ENCODE results near the gene PLCB2. TPM values are rescaled to one million over a fixed set of nuclear protein-coding genes. Genes with fewer than 3 reads are reported as not detected.

PLCB2 gene
- total and polyA plus RNA-seq, 9 of the 15 experiments (the other 6 are each of a cell fraction or from before 2014, with no cell fraction given) = 0.37 to 12.3 (median 8.0) TPM

DNA sequence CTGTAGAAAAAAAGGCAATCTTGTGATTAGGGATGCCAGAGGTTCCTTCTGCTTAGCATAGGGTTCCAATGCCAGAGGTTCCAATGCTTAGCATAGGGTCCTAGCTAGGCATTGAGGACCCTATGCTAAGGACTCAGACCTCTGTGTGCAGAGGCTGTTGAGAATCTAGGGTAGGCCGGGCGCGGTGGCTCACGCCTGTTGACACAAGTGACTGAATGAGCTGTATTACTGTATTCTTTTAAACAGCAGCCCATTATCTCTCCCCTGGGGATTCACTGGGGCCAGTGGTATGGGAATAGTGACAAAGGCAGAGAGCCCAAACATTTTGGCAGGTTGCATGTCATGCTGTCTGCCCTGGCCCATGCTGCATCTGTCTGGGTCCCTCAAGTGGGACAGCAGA, 52.7 kb downstream of the PLCB2 start:
- no peak overlapping the region for H3K4me2 ChIP-seq (ENCODE audit: insufficient read depth, low read length)
- in situ Hi-C loops (cut with MboI) = no loop called here
- H3K27ac ChIP-seq (ENCODE audit: extremely low read depth, low read depth, low read length) = no peak overlapping the region
- no peak for ATAC-seq
- no peaks in the 10 kb centered on the region for H3K9me1 ChIP-seq (ENCODE audit: control insufficient read depth, insufficient read depth, low read length)
- H3K27me3 ChIP-seq (ENCODE audit: control insufficient read depth in 2 of 2, insufficient read depth in 2 of 2, low read length in 2 of 2) = peaks cover 2 to 9% of the 10 kb centered on the region in 2 experiments; a peak in 3 of 5 replicates
- H4K20me1 ChIP-seq (replicated peaks; ENCODE audit: control insufficient read depth, insufficient read depth, low read length) = 0 out of 2 replicates have a peak, but pooled peaks cover 2% of the 10 kb centered on the region
- no peak overlapping the region for H3K4me3 ChIP-seq
- CTCF ChIA-PET (ENCODE audit: low intra/inter-chr PET ratio) = no interaction called here
- H2AFZ ChIP-seq (ENCODE audit: low read depth, low read length) = no peak overlapping the region
- H3K9me3 ChIP-seq (replicated peaks; ENCODE audit: control insufficient read depth, insufficient read depth, low read depth, low read length) = no peaks in the 10 kb centered on the region
- no peak for DNase-seq (ENCODE audit: extremely low read depth in 1 of 4, low spot score in 3 of 4)
- WGBS (ENCODE audit: insufficient coverage, low coverage, missing lambda C conversion rate) = 73% methylated on average over 4 of the region's 4 CpGs
- POLR2A ChIA-PET = interaction anchor here (0.6 to 1.7 kb wide), 5 partner anchors 11 to 452 kb away, joined by 3 to 8 read pairs (median 5); partner anchors contain the start of gene PAK6
- peaks cover 6 to 29% of the 10 kb centered on the region in 2 experiments; a peak in 3 of 5 replicates for H3K4me1 ChIP-seq (replicated peaks in 1 of 2; ENCODE audit: control insufficient read depth in 2 of 2, insufficient read depth in 2 of 2, low read length in 2 of 2)
- no peak for FAIRE-seq
- H3K79me2 ChIP-seq (ENCODE audit: control insufficient read depth, insufficient read depth, low read length) = no peaks in the 10 kb centered on the region
- no TSS peak for BruUV-seq (replicated peaks)
- H3K36me3 ChIP-seq (ENCODE audit: control insufficient read depth, insufficient read depth, low read length) = no peaks in the 10 kb centered on the region
- peak overlapping the region in 1 of 2 experiments; percentile 53; a peak in 1 of 4 replicates for H3K9ac ChIP-seq (ENCODE audit: insufficient read depth in 1 of 2, low read depth in 2 of 2, low read length in 2 of 2)
- TF ChIP-seq ZBTB7A (IDR thresholded peaks at IDR 0.05; ENCODE audit: borderline replicate concordance, control insufficient read depth, low read depth, low read length) = no peak
- intact Hi-C loops (cut with micrococcal nuclease) = no loop called here

DNA sequence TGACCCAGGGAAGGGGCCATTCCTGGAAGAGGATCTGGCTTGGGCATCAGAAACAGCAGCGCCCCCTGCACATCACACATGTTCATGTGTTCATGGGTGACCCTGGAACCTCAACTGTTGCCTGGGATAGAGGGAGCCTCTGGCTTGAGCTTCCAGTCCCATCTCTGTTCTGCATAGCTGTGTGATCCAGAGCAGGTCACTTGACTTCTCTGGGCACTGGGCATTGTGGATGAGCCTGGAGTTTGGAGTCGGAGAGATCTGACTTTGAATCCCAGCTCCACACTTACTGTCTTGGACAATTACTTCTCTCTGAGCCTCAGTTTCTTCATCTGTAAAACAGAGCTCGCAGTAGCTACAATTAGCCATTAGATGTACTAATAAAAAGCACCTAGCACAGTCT, 53.3 kb downstream of the PLCB2 start:
- Histone ChIP-seq H4K20me1 (replicated peaks; ENCODE audit: control insufficient read depth, insufficient read depth, low read length) (0 out of 2 replicates have a peak, but pooled peaks cover 2% of the 10 kb centered on the region), H3K9me1 (ENCODE audit: control insufficient read depth, insufficient read depth, low read length) (no peaks in the 10 kb centered on the region), H3K9ac (ENCODE audit: insufficient read depth in 1 of 2, low read depth in 2 of 2, low read length in 2 of 2) (no peak overlapping the region), H3K4me1 (replicated peaks in 1 of 2; ENCODE audit: control insufficient read depth in 2 of 2, insufficient read depth in 2 of 2, low read length in 2 of 2) (peaks cover 6 to 29% of the 10 kb centered on the region in 2 experiments; a peak in 3 of 5 replicates), H3K9me3 (replicated peaks; ENCODE audit: control insufficient read depth, insufficient read depth, low read depth, low read length) (no peaks in the 10 kb centered on the region), H3K4me3 (no peak overlapping the region), H3K4me2 (ENCODE audit: insufficient read depth, low read length) (no peak overlapping the region), H3K79me2 (ENCODE audit: control insufficient read depth, insufficient read depth, low read length) (no peaks in the 10 kb centered on the region), H2AFZ (ENCODE audit: low read depth, low read length) (no peak overlapping the region), H3K27ac (ENCODE audit: extremely low read depth, low read depth, low read length) (no peak overlapping the region), H3K36me3 (ENCODE audit: control insufficient read depth, insufficient read depth, low read length) (no peaks in the 10 kb centered on the region), H3K27me3 (ENCODE audit: control insufficient read depth in 2 of 2, insufficient read depth in 2 of 2, low read length in 2 of 2) (peaks cover 2 to 15% of the 10 kb centered on the region in 2 experiments; a peak in 3 of 5 replicates)
- FAIRE-seq (no peak), DNase-seq (ENCODE audit: extremely low read depth in 1 of 4, low spot score in 3 of 4) (no peak), ATAC-seq (0 out of 3 replicates have a peak, but pooled peaks have one; percentile 18)
- ChIA-PET POLR2A (interaction anchor here (0.7 to 1.7 kb wide), 4 partner anchors 11 to 597 kb away, joined by 3 to 8 read pairs (median 4); no protein-coding TSS in a partner anchor), CTCF (ENCODE audit: low intra/inter-chr PET ratio) (no interaction called here)
- 31% methylated on average over 3 of the region's 3 CpGs for WGBS (ENCODE audit: insufficient coverage, low coverage, missing lambda C conversion rate)
- in situ Hi-C loops (cut with MboI) (no loop called here), intact Hi-C loops (cut with micrococcal nuclease) (no loop called here)
- TF ChIP-seq ZFP36 (IDR thresholded peaks at IDR 0.05; ENCODE audit: low read depth, low read length, partially characterized antibody) (peak; percentile 56), ERF (CRISPR knock-in tag; IDR thresholded peaks at IDR 0.05) (no peak), PRMT5 (CRISPR knock-in tag; IDR thresholded peaks at IDR 0.05) (no peak), ZNF408 (CRISPR knock-in tag; IDR thresholded peaks at IDR 0.05; ENCODE audit: low read depth) (no peak), BCOR (IDR thresholded peaks at IDR 0.05) (peak; percentile 53)
- TF ChIP-seq, protein P1, sequence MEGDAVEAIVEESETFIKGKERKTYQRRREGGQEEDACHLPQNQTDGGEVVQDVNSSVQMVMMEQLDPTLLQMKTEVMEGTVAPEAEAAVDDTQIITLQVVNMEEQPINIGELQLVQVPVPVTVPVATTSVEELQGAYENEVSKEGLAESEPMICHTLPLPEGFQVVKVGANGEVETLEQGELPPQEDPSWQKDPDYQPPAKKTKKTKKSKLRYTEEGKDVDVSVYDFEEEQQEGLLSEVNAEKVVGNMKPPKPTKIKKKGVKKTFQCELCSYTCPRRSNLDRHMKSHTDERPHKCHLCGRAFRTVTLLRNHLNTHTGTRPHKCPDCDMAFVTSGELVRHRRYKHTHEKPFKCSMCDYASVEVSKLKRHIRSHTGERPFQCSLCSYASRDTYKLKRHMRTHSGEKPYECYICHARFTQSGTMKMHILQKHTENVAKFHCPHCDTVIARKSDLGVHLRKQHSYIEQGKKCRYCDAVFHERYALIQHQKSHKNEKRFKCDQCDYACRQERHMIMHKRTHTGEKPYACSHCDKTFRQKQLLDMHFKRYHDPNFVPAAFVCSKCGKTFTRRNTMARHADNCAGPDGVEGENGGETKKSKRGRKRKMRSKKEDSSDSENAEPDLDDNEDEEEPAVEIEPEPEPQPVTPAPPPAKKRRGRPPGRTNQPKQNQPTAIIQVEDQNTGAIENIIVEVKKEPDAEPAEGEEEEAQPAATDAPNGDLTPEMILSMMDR (IDR thresholded peaks at IDR 0.05 in 2 of 3, conservative IDR thresholded peaks at IDR 0.05 in 1 of 3; ENCODE audit: insufficient read depth in 2 of 3, low read depth in 1 of 3, low read length in 3 of 3) = 0 out of 6 replicates have a peak, but pooled peaks of 1 of the 3 experiments have one; percentile 21
- BruUV-seq (replicated peaks) = no TSS peak
